ENCODE measurements around the gene EEF1G. TPM values are rescaled to one million over a fixed set of nuclear protein-coding genes. Genes with fewer than 3 reads are reported as not detected.

The EEF1G gene
- total and polyA plus RNA-seq, 2 of the 13 experiments (the other 11 are each of a cell fraction or from before 2014, with no cell fraction given) = 1,787 to 2,144 TPM

DNA sequence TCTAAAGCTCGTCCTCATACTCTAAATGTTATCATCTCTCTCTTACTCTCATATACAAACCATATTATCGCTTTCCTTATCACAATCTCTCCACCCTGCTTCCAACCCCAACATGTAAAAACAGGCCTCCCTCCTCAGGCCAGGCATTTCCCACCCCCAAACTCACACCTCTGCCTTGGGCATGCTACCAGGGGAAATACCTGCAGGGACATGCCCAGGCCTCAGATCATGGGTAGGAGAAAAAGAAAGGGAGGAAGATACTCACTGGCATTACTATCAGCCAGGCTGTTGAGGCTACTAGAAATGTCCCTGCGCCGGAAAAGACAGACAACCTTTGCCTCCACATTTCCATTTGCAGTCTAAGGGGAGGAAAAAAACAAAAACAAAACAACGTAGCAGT lies 26.2 kb upstream of the EEF1G start (continued):
- TF ChIP-seq PRDM15 (CRISPR knock-in tag; IDR thresholded peaks at IDR 0.05) = no peak

DNA sequence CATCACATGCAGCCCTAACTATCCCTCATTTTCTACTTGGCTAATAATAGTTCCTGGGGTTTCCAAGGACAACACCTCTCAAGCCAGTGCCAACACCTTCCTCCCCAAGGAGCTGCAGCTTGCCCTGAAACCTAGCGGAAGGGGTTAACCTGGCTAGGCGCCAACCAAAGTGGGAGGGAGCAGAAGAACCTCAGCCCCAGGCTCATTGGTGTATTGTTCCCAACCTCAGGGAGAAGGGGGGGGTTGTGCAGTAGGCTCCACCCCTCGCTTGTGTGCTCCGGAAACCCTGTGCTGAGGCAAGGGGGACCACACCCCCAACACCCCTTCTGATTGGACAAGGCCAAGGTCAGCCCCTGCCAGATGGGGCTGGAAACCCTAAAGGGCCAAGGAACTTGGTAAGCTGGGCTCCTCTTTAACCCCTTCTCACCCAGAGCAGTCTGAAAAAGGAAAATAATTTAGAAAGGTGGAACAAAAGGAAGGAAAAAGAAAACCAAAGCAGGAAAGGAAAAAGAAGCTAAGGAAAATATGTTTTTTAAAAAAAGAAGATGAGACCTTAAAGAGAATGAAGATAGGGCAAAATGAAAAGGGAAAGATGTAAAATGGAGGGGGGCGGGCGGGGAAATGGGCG lies 25.5 kb upstream of the EEF1G start:
- POLR2A ChIA-PET = interaction anchor here (0.9 to 3.8 kb wide), 9 partner anchors 8 to 242 kb away, joined by 3 to 24 read pairs (median 7); partner anchors contain the start of genes B3GAT3, C11orf98, CSKMT and EEF1G
- TF ChIP-seq RBM22 (optimal IDR thresholded peaks at IDR 0.05; ENCODE audit: low read length) = no peak
- TF ChIP-seq NFATC3 (CRISPR knock-in tag; IDR thresholded peaks at IDR 0.05) = no peak
- TF ChIP-seq, protein P1, sequence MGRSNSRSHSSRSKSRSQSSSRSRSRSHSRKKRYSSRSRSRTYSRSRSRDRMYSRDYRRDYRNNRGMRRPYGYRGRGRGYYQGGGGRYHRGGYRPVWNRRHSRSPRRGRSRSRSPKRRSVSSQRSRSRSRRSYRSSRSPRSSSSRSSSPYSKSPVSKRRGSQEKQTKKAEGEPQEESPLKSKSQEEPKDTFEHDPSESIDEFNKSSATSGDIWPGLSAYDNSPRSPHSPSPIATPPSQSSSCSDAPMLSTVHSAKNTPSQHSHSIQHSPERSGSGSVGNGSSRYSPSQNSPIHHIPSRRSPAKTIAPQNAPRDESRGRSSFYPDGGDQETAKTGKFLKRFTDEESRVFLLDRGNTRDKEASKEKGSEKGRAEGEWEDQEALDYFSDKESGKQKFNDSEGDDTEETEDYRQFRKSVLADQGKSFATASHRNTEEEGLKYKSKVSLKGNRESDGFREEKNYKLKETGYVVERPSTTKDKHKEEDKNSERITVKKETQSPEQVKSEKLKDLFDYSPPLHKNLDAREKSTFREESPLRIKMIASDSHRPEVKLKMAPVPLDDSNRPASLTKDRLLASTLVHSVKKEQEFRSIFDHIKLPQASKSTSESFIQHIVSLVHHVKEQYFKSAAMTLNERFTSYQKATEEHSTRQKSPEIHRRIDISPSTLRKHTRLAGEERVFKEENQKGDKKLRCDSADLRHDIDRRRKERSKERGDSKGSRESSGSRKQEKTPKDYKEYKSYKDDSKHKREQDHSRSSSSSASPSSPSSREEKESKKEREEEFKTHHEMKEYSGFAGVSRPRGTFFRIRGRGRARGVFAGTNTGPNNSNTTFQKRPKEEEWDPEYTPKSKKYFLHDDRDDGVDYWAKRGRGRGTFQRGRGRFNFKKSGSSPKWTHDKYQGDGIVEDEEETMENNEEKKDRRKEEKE (IDR thresholded peaks at IDR 0.05) = no peak
- TF ChIP-seq ZNF746 (CRISPR knock-in tag; IDR thresholded peaks at IDR 0.05) = no peak
- TF ChIP-seq, protein P2, sequence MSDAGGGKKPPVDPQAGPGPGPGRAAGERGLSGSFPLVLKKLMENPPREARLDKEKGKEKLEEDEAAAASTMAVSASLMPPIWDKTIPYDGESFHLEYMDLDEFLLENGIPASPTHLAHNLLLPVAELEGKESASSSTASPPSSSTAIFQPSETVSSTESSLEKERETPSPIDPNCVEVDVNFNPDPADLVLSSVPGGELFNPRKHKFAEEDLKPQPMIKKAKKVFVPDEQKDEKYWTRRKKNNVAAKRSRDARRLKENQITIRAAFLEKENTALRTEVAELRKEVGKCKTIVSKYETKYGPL (CRISPR knock-in tag; IDR thresholded peaks at IDR 0.05) = no peak
- no peak for TF ChIP-seq ZNF33A (CRISPR knock-in tag; IDR thresholded peaks at IDR 0.05; ENCODE audit: borderline replicate concordance)
- no peak for TF ChIP-seq ISX (CRISPR knock-in tag; conservative IDR thresholded peaks at IDR 0.05)
- no peak for TF ChIP-seq AGO1 (IDR thresholded peaks at IDR 0.05; ENCODE audit: low read depth, low read length, poor library complexity, severe bottlenecking)
- no peak for TF ChIP-seq HNRNPH1 (optimal IDR thresholded peaks at IDR 0.05; ENCODE audit: low read depth, low read length)
- TF ChIP-seq ZNF563 (CRISPR knock-in tag; IDR thresholded peaks at IDR 0.05) = no peak

More for the DNA sequence above, 25.5 kb upstream of the EEF1G start:
- peaks cover 33% of the 10 kb centered on the region for H3K79me2 ChIP-seq (ENCODE audit: insufficient read depth, low read length)
- ATAC-seq = peak; percentile 74
- H3K27me3 ChIP-seq (ENCODE audit: control insufficient read depth in 1 of 2, insufficient read depth in 2 of 2, low read length in 2 of 2) = no peaks in the 10 kb centered on the region; a peak in 1 of 5 replicates
- DNase-seq (ENCODE audit: low spot score) = peak; percentile 97
- intact Hi-C loops (cut with micrococcal nuclease; ENCODE audit: unreplicated experiment) = loop anchor here (1.0 kb wide), 1 partner anchor 8 kb away; the partner anchor contains the start of gene TUT1
- WGBS (ENCODE audit: low lambda C conversion rate) = 48% methylated on average over 7 of the region's 7 CpGs
- peak overlapping the region; percentile 97 for H3K4me2 ChIP-seq (ENCODE audit: low read depth, low read length)
- BruUV-seq (replicated peaks) = no TSS peak
- H4K20me1 ChIP-seq (ENCODE audit: insufficient read depth, low read length) = no peaks in the 10 kb centered on the region
- no peak overlapping the region for H2AFZ ChIP-seq (ENCODE audit: low read length)
- CTCF ChIA-PET (ENCODE audit: low intra/inter-chr PET ratio, low total read pairs) = no interaction called here
- H3K9me3 ChIP-seq (ENCODE audit: low read length) = no peaks in the 10 kb centered on the region
- peak; percentile 98 for FAIRE-seq
- in situ Hi-C loops (cut with HindIII; ENCODE audit: extremely low pct_ligation_motif_present, low pct_unique_long_range_greater_than_20kb) = no loop called here
- peak overlapping the region in 2 of 3 experiments; percentile 94; a peak in 4 of 6 replicates for H3K4me3 ChIP-seq (replicated peaks in 1 of 3; ENCODE audit: insufficient read depth in 1 of 3, low read depth in 2 of 3, low read length in 3 of 3)
- peak overlapping the region; percentile 88 for H3K27ac ChIP-seq (ENCODE audit: extremely low read length, insufficient read depth, low read length)
- peaks cover 24 to 40% of the 10 kb centered on the region in 2 experiments for H3K36me3 ChIP-seq (replicated peaks in 1 of 2; ENCODE audit: control insufficient read depth in 1 of 2, insufficient read depth in 2 of 2, low read length in 2 of 2)
- H3K9ac ChIP-seq (ENCODE audit: insufficient read depth, low read depth, low read length) = peak overlapping the region; percentile 99; the same call in 1 of the 2 replicates
- peaks cover 27% of the 10 kb centered on the region for H3K4me1 ChIP-seq (ENCODE audit: insufficient read depth, low read length)

All from HepG2 (cell line).